NCI-H2196 (cell line): Measurements from ENCODE around the gene PPP1R14B.

Experiments
- DNase-seq: peaks from one replicate; lab custom pipeline; 2025; ENCODE audit not compliant: unreplicated experiment; lab: John Stamatoyannopoulos, UW

The PPP1R14B gene

GRCh38 chr11:64246871-64247728 is at the start of gene PPP1R14B:
Gene PPP1R14B, minus strand, starts transcription at chr11:64246943. Its CDS starts 270 bp downstream, at chr11:64246673.
- DNase-seq: peak; percentile 87

GRCh38 chr11:64296236-64296635 is 49.5 kb upstream of the PPP1R14B start:
- no peak for DNase-seq

DNA sequence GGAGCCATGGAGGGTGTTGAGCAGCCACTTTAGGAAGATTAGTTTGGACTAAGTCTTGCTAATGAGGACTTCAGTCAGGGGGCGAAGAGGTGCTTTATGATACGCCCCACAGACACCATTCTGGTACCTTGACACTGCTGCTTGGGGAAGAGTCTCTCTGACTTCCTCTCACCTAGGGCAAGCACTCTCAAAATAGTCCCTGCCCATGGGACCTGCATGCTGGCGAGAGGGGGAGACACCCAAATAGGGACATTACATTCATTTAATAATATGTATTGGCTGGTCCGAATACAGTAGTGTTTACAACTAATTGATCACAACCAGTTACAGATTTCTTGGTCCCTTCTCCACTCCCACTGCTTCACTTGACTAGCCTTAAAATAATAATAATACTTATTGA is 49.0 kb upstream of the PPP1R14B start:
- no peak for DNase-seq

- no peak for DNase-seq
Observed at GRCh38 chr11:64294774-64295173, 48.0 kb upstream of the PPP1R14B start.

- no peak for DNase-seq
Observed at GRCh38 chr11:64292460-64293254, 45.9 kb upstream of the PPP1R14B start.

- no peak for DNase-seq
Observed at GRCh38 chr11:64291752-64292459, 45.2 kb upstream of the PPP1R14B start.

DNA sequence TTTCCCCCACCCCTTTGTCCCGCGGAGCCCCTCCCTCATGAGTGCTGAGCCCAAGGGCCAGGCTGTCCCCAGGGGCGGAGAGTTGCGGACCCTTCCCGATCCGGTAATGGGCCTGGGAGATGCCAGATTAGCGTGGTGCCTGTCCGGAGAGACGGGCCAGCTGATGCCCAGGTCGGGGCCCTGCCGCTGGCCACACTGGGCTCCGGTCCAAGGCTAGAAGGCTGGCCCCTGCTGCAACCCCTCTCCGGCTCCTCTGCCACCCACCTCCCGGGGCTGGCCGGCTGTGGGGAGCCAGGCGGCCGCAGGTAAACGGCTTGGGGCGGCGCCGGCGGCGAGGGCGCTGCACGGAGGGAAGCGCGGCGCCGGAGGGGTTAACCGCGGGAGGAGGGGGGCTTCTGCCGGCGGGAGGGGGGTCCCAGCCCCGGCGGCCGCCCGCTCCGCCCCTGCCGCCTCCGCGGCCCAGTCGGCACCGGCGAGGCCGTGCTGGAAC is 44.6 kb upstream of the PPP1R14B start, which contains the start of gene KCNK4:
TSS of gene KCNK4 (plus strand) at position 41 of the 490 bp plus-strand sequence. CDS start 1,717 bp downstream, outside the sequence.
- DNase-seq: no peak

DNA sequence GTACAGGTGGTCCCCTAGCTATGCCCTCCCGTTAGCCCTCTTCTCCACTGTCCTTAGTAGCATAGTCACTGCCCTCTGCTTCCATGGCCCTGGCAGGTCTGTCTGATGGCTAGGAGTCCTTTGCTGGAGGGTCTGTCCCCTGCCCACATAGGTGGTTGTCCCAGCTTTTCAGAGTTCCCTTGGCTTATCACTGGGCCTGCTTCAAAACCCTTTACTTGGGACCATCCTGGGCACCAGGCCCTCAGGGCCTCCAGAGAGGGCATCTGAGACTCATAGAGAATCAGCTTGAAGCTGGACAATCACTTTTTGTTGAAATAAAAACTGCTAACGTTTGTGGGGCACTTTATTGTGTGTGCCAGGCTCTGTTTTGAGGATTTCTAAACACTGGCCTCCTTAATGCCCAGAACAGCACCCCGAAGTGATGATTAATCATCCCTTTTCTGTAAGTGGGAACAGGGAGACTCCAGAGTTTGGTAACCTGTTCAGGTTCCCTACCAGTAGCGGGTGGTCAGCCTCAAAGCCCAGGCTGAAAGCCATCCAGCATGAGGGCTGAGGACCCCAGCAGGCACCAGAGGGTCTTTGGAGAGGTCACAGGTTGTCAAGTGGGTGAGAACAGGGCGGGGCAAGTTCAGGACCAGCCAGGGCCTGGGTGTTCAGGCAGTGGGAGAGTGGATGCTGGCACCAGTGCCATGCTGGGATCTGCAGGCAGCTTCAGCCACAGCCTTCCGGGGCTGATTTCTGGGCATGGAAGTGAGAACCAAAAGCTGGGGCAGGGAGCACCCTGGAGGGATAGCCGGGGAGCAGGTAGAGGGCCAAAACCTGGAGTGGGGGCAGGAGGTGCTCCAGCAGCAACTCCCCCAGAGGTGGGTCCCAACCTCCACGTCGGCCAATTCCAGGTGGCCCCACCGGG is 43.9 kb upstream of the PPP1R14B start:
- DNase-seq: no peak

DNA sequence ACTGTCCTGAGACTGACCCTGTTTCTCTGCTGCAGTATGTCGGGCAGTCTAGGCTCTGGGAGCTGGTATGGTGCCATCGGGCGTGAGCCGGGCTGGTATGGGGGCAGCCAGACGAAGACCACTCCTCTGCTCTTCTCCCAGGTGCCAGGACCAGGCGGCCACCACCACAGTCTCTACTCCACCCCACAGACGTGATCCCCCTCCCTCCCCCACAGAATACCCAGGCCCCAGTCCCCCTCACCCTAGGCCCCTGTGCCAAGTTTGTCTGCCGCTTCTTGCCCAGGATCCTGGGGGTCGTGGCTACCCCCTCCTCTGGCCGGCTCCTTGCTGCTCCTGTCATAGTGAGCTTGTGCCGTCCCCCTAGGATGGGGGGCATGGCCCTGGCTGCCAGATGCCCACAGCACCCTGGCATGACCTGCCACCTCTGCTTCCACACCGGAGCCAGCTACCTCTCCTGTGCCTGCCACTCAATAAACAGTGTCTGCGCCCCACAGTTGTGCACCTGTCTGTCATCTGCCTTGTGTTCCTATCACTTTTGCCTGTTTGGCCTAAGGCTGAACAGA is 42.3 kb upstream of the PPP1R14B start:
- DNase-seq: no peak

GRCh38 chr11:64288353-64288750 is 41.6 kb upstream of the PPP1R14B start:
- no peak for DNase-seq

- DNase-seq: no peak
Observed at GRCh38 chr11:64287676-64288352, 41.1 kb upstream of the PPP1R14B start.

GRCh38 chr11:64286801-64287159 is 40.0 kb upstream of the PPP1R14B start:
- DNase-seq: no peak

- peak; percentile 67 for DNase-seq
Observed at GRCh38 chr11:64285885-64286800, 39.4 kb upstream of the PPP1R14B start.

- peak; percentile 89 for DNase-seq
Observed at GRCh38 chr11:64284962-64285884, 38.5 kb upstream of the PPP1R14B start, which contains the start of gene GPR137. Gene GPR137, plus strand, starts transcription at chr11:64285848. Its CDS starts 677 bp downstream, at chr11:64286525.

- DNase-seq: peak; percentile 91
Observed at GRCh38 chr11:64284048-64284961, 37.6 kb upstream of the PPP1R14B start, which contains the start of gene BAD. Gene BAD, minus strand, starts transcription at chr11:64284665. Its CDS starts 297 bp downstream, at chr11:64284368.

GRCh38 chr11:64283092-64283491 is 36.3 kb upstream of the PPP1R14B start:
- no peak for DNase-seq
